Keratinocyte (primary cell): Measurements from ENCODE around the gene SAMM50. TPM values are rescaled to one million over a fixed set of nuclear protein-coding genes. Genes with fewer than 3 reads are reported as not detected.

Experiments
- DNase-seq: peaks from one replicate; pipeline ENCODE4 v3.0.0-alpha.2; 2011; ENCODE audit warnings: low read depth, missing footprints, low spot score
- FAIRE-seq: peaks from 2 replicates; lab custom pipeline; 2011; peaks lifted over from hg19 to GRCh38; lab: Jason Lieb, UNC
- H2AFZ ChIP-seq: 2 replicates; pipeline ENCODE4 v1.6.0; 2012; ENCODE audit warnings: low read length, control low read depth, inconsistent platforms; ENCODE audit not compliant: control insufficient read depth
- H3K27ac ChIP-seq: 2 replicates; pipeline ENCODE4 v1.5.1; 2011; ENCODE audit warnings: low read length; ENCODE audit not compliant: control insufficient read depth, insufficient read depth
- H3K27me3 ChIP-seq: 3 replicates; pipeline ENCODE4 v1.6.0; 2011; ENCODE audit warnings: low read length; ENCODE audit not compliant: control insufficient read depth, insufficient read depth; ENCODE audit errors: extremely low read depth
- H3K36me3 ChIP-seq, 2 experiments: 2 replicates in 1 of 2; 3 replicates in 1 of 2; pipeline ENCODE4 v1.5.1; 2011; ENCODE audit warnings: low read length in 2 of 2, mild to moderate bottlenecking in 1 of 2; ENCODE audit not compliant: control insufficient read depth in 2 of 2, insufficient read depth in 2 of 2; ENCODE audit errors: extremely low read depth in 1 of 2
- H3K4me1 ChIP-seq: 3 replicates; pipeline ENCODE4 v1.5.1; 2011; ENCODE audit warnings: low read length; ENCODE audit not compliant: control insufficient read depth, insufficient read depth; ENCODE audit errors: extremely low read depth
- H3K4me2 ChIP-seq: 3 replicates; pipeline ENCODE4 v1.6.0; 2011; ENCODE audit warnings: low read depth, low read length; ENCODE audit not compliant: control insufficient read depth, insufficient read depth; ENCODE audit errors: extremely low read depth
- H3K4me3 ChIP-seq, 3 experiments: fragments of 200-600 bp in 1 of 3; sonication (generic) in 1 of 3; 2 replicates in 2 of 3; 3 replicates in 1 of 3; pipeline ENCODE4 v1.5.1; 2011 to 2016; ENCODE audit warnings: low read length in 3 of 3, mild to moderate bottlenecking in 3 of 3, control low read depth in 2 of 3, inconsistent platforms in 1 of 3, low read depth in 1 of 3, mixed read lengths in 1 of 3, mixed run types in 1 of 3, moderate library complexity in 1 of 3; ENCODE audit not compliant: control insufficient read depth in 2 of 3, insufficient read depth in 2 of 3; ENCODE audit errors: extremely low read depth in 1 of 3
- H3K79me2 ChIP-seq: 2 replicates; pipeline ENCODE4 v1.6.0; 2012; ENCODE audit warnings: low read length; ENCODE audit not compliant: control insufficient read depth, insufficient read depth
- H3K9ac ChIP-seq: 3 replicates; pipeline ENCODE4 v1.6.0; 2011; ENCODE audit warnings: low read length; ENCODE audit not compliant: control insufficient read depth, insufficient read depth; ENCODE audit errors: extremely low read depth
- H3K9me1 ChIP-seq: 3 replicates; pipeline ENCODE4 v1.6.0; 2011; ENCODE audit warnings: low read length; ENCODE audit not compliant: control insufficient read depth, insufficient read depth; ENCODE audit errors: extremely low read depth
- H3K9me3 ChIP-seq: 2 replicates; pipeline ENCODE4 v1.5.1; 2012; ENCODE audit warnings: low read depth, low read length; ENCODE audit not compliant: control insufficient read depth
- H4K20me1 ChIP-seq: 3 replicates; pipeline ENCODE4 v1.6.0; 2011; ENCODE audit warnings: low read length; ENCODE audit not compliant: control insufficient read depth, insufficient read depth; ENCODE audit errors: extremely low read depth
- CTCF ChIP-seq, 3 experiments: IDR thresholded peaks in 1 of 3; conservative IDR thresholded peaks in 1 of 3; optimal IDR thresholded peaks in 1 of 3; 2 replicates in 2 of 3; 3 replicates in 1 of 3; pipeline versions ENCODE3 to v1.5.1; 2011; ENCODE audit warnings: low read length in 3 of 3, mild to moderate bottlenecking in 3 of 3, moderate library complexity in 2 of 3, control low read depth in 1 of 3, inconsistent platforms in 1 of 3; ENCODE audit not compliant: insufficient read depth in 2 of 3; ENCODE audit errors: extremely low read depth in 1 of 3
- EZH2 ChIP-seq: IDR thresholded peaks from one replicate; pipeline ENCODE4 v1.6.1; 2012; ENCODE audit warnings: inconsistent platforms, mild to moderate bottlenecking, low read length, moderate library complexity
- dilution Hi-C: fragments of 300-500 bp; cut with MboI; formaldehyde crosslinking; loops from one replicate; pipeline ENCODE4 v1.7.0; 2020; ENCODE audit warnings: low sequenced_read_pairs; ENCODE audit not compliant: extremely low pct_ligation_motif_present
- polyA plus RNA-seq, 5 experiments: library from polyadenylated mRNA; depleted of rRNA in 3 of 5; stranded (reverse) in 3 of 5; stranded (forward) in 1 of 5; unstranded in 1 of 5; fragments of >200 nt; gene quantifications; 1 replicate in 1 of 5; 2 replicates in 3 of 5; 3 replicates in 1 of 5; pipeline versions ENCODE4 v1.2.1 to v1.2.3, GENCODE V29; 2011 to 2012; ENCODE audit warnings: missing spikeins in 2 of 5, low read depth in 1 of 5, low replicate concordance in 1 of 5

The SAMM50 gene
- polyA plus RNA-seq, 1 donor (not counting 4 experiments of a cell fraction or from before 2014, with no cell fraction given), result 54.6 TPM

- H3K4me3 ChIP-seq, result no peak overlapping the region
- H3K9me3 ChIP-seq, result no peaks in the 10 kb centered on the region
- no peak overlapping the region for H3K9ac ChIP-seq
- DNase-seq, result no peak
- H3K79me2 ChIP-seq, result no peaks in the 10 kb centered on the region
- peaks cover 28 to 34% of the 10 kb centered on the region in 2 experiments for H3K36me3 ChIP-seq
- no peak for FAIRE-seq
- dilution Hi-C loops, result no loop called here
- no peak overlapping the region for H2AFZ ChIP-seq
- H4K20me1 ChIP-seq, result no peaks in the 10 kb centered on the region
- no peak overlapping the region for H3K4me2 ChIP-seq
- H3K27ac ChIP-seq, result no peak overlapping the region
- H3K4me1 ChIP-seq, result no peaks in the 10 kb centered on the region
- no peak for TF ChIP-seq EZH2
- TF ChIP-seq CTCF (optimal IDR thresholded peaks at IDR 0.05 in 1 of 3, IDR thresholded peaks at IDR 0.05 in 1 of 3, conservative IDR thresholded peaks at IDR 0.05 in 1 of 3; ENCODE audit: extremely low read depth in 1 of 3, insufficient read depth in 2 of 3, low read length in 3 of 3), result no peak
- no peaks in the 10 kb centered on the region for H3K27me3 ChIP-seq
- no peaks in the 10 kb centered on the region for H3K9me1 ChIP-seq
Observed at GRCh38 chr22:43995057-43995685, 39.9 kb downstream of the SAMM50 start.

GRCh38 chr22:43995798-43996169 lies 40.5 kb downstream of the SAMM50 start:
- H4K20me1 ChIP-seq, result no peaks in the 10 kb centered on the region
- peaks cover 24 to 34% of the 10 kb centered on the region in 2 experiments for H3K36me3 ChIP-seq
- no peak overlapping the region for H3K4me2 ChIP-seq
- no peak overlapping the region for H3K9ac ChIP-seq
- H3K9me3 ChIP-seq, result no peaks in the 10 kb centered on the region
- H3K79me2 ChIP-seq, result no peaks in the 10 kb centered on the region
- DNase-seq (no peak), FAIRE-seq (no peak)
- no peaks in the 10 kb centered on the region for H3K9me1 ChIP-seq
- no peak overlapping the region for H3K27ac ChIP-seq
- H3K27me3 ChIP-seq, result no peaks in the 10 kb centered on the region
- H2AFZ ChIP-seq, result no peak overlapping the region
- no peaks in the 10 kb centered on the region for H3K4me1 ChIP-seq
- no peak overlapping the region for H3K4me3 ChIP-seq
- dilution Hi-C loops, result no loop called here
- TF ChIP-seq EZH2 (no peak), CTCF (optimal IDR thresholded peaks at IDR 0.05 in 1 of 3, IDR thresholded peaks at IDR 0.05 in 1 of 3, conservative IDR thresholded peaks at IDR 0.05 in 1 of 3; ENCODE audit: extremely low read depth in 1 of 3, insufficient read depth in 2 of 3, low read length in 3 of 3) (no peak)
